Left ventricle myocardium inferior (tissue), 1 donor: Measurements from ENCODE around the gene EIF4EBP3. TPM values are rescaled to one million over a fixed set of nuclear protein-coding genes. Genes with fewer than 3 reads are reported as not detected.

Experiments used
- microRNA-seq: library from miRNA; unstranded; fragments of <30 nt; microRNA quantifications from one replicate; pipeline ENCODE4 v1.2.0, GENCODE V29; 2020
- total RNA-seq: library from RNA; stranded (reverse); fragmentation: NEBNext Ultra II Directional; extraction: Animal tissue kit (Norgen Biotek cat#: 25700); gene quantifications from one replicate; pipeline ENCODE4 v1.2.1, GENCODE V29; 2021
- donor health status: DM: no; HTN: yes; CAD: no; lungs with severe emphysema.

Gene EIF4EBP3
- total RNA-seq, 1 donor from 2014 or later = 13.1 TPM

Small RNA genes within 50 kb of the gene (microRNA-seq; reads per million reads assigned to microRNA genes)
- not detected for gene MIR6831

Other genes with a start within 250 kb of the EIF4EBP3 start
- gene PFDN1, start 244.6 kb upstream of the EIF4EBP3 start, total RNA-seq = 68.7 TPM
- 27.2 TPM for gene HBEGF, start 201.1 kb upstream of the EIF4EBP3 start, total RNA-seq
- 0.44 TPM for gene SLC4A9, start 187.5 kb upstream of the EIF4EBP3 start, total RNA-seq
- gene ANKHD1, start 145.8 kb upstream of the EIF4EBP3 start, total RNA-seq = 58.5 TPM
- gene SRA1, start 9.8 kb downstream of the EIF4EBP3 start, total RNA-seq = 28.6 TPM
- gene APBB3, start 16.9 kb downstream of the EIF4EBP3 start, total RNA-seq = 12.1 TPM
- 73.1 TPM for gene SLC35A4, start 17.2 kb downstream of the EIF4EBP3 start, total RNA-seq
- gene CD14, start 85.5 kb downstream of the EIF4EBP3 start, total RNA-seq = 26.2 TPM
- gene TMCO6, start 91.8 kb downstream of the EIF4EBP3 start, total RNA-seq = 2.6 TPM
- 142 TPM for gene NDUFA2, start 100.0 kb downstream of the EIF4EBP3 start, total RNA-seq
- gene IK, start 100.2 kb downstream of the EIF4EBP3 start, total RNA-seq = 72.0 TPM
- gene WDR55, start 117.2 kb downstream of the EIF4EBP3 start, total RNA-seq = 11.4 TPM
- 0.47 TPM for gene DND1, start 125.9 kb downstream of the EIF4EBP3 start, total RNA-seq
- gene HARS1, start 143.7 kb downstream of the EIF4EBP3 start, total RNA-seq = 38.7 TPM
- gene HARS2, start 143.8 kb downstream of the EIF4EBP3 start, total RNA-seq = 27.8 TPM
- 35.5 TPM for gene ZMAT2, start 152.8 kb downstream of the EIF4EBP3 start, total RNA-seq
- gene PCDHA1, start 238.5 kb downstream of the EIF4EBP3 start, total RNA-seq = not detected
- gene PCDHA2, start 247.2 kb downstream of the EIF4EBP3 start, total RNA-seq = not detected